Tracheal epithelial cell (primary cell): Measurements from ENCODE around the gene IFT88. TPM values are rescaled to one million over a fixed set of nuclear protein-coding genes. Genes with fewer than 3 reads are reported as not detected.

Experiments used
- total RNA-seq: library from RNA; depleted of rRNA; stranded (reverse); fragments of >200 nt; gene quantifications from 2 replicates; pipeline ENCODE4 v1.2.1, GENCODE V29; 2014

The IFT88 gene
- total RNA-seq: 4.8 and 5.8 TPM in 2 replicates

GRCh38 chr13:20566898-20567874 lies at the start of gene IFT88:
Gene IFT88, plus strand, starts transcription at chr13:20567157. Its CDS starts 7,229 bp downstream, at chr13:20574386.

GRCh38 chr13:20525601-20526544 lies 41.1 kb upstream of the IFT88 start, which contains the start of gene CRYL1:
Gene CRYL1, minus strand, starts transcription at chr13:20525857. Its CDS starts 63 bp downstream, at chr13:20525794.

GRCh38 chr13:20702915-20703779 lies 136.2 kb downstream of the IFT88 start, which contains the start of gene IL17D:
Gene IL17D, plus strand, starts transcription at chr13:20703699. Its CDS starts 303 bp downstream, at chr13:20704002.

Other genes with a start within 250 kb of the IFT88 start
- 19.6 and 27.2 TPM in 2 replicates for gene CRYL1, start 41.3 kb upstream of the IFT88 start, total RNA-seq
- under 0.01 and 0.24 TPM in 2 replicates for gene IL17D, start 136.5 kb downstream of the IFT88 start, total RNA-seq
- gene EEF1AKMT1, start 206.8 kb downstream of the IFT88 start, total RNA-seq: 4.3 and 5.3 TPM in 2 replicates